ENCODE measurements around the gene KIF5C.

Gene KIF5C

GRCh38 chr2:148990968-148991367, 115.9 kb downstream of the KIF5C start:
- TF ChIP-seq, protein P1, sequence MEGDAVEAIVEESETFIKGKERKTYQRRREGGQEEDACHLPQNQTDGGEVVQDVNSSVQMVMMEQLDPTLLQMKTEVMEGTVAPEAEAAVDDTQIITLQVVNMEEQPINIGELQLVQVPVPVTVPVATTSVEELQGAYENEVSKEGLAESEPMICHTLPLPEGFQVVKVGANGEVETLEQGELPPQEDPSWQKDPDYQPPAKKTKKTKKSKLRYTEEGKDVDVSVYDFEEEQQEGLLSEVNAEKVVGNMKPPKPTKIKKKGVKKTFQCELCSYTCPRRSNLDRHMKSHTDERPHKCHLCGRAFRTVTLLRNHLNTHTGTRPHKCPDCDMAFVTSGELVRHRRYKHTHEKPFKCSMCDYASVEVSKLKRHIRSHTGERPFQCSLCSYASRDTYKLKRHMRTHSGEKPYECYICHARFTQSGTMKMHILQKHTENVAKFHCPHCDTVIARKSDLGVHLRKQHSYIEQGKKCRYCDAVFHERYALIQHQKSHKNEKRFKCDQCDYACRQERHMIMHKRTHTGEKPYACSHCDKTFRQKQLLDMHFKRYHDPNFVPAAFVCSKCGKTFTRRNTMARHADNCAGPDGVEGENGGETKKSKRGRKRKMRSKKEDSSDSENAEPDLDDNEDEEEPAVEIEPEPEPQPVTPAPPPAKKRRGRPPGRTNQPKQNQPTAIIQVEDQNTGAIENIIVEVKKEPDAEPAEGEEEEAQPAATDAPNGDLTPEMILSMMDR (IDR thresholded peaks at IDR 0.05; ENCODE audit: poor library complexity, severe bottlenecking), result no peak
- H3K4me3 ChIP-seq (ENCODE audit: severe bottlenecking), result no peak overlapping the region
- ATAC-seq (ENCODE audit: low read depth) (no peak), DNase-seq (ENCODE audit: low spot score) (no peak)
- no peaks in the 10 kb centered on the region for H3K36me3 ChIP-seq (ENCODE audit: low read depth)
- no peaks in the 10 kb centered on the region for H3K27me3 ChIP-seq (ENCODE audit: insufficient read depth, poor library complexity, severe bottlenecking)
- H3K27ac ChIP-seq (ENCODE audit: poor library complexity, severe bottlenecking), result no peak overlapping the region
- no peaks in the 10 kb centered on the region for H3K4me1 ChIP-seq (ENCODE audit: insufficient read depth, poor library complexity, severe bottlenecking)
- H3K9me3 ChIP-seq (ENCODE audit: severe bottlenecking), result no peaks in the 10 kb centered on the region

DNA sequence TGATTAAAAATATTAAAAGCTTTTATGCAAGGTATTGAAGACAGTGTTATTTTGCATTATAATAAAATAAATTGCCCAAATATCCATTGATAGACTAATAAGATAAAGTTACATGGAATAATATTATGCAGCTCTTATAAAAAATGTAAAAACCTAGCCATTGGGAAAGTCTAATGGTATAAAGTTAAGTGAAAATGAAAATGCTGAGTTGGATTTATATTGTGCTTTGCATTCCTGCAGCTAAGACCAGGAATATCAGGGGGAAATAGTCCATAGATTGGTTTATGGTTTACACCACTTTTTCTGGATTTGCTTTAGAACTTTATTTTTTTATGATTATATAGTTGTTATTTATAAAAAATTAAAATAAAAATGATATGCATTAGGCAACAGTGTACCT, 117.4 kb downstream of the KIF5C start:
- ATAC-seq (ENCODE audit: low read depth), result no peak
- Histone ChIP-seq H3K36me3 (ENCODE audit: low read depth) (no peaks in the 10 kb centered on the region), H3K4me3 (ENCODE audit: severe bottlenecking) (no peak overlapping the region), H3K9me3 (ENCODE audit: severe bottlenecking) (no peaks in the 10 kb centered on the region), H3K27me3 (ENCODE audit: insufficient read depth, poor library complexity, severe bottlenecking) (no peaks in the 10 kb centered on the region), H3K27ac (ENCODE audit: poor library complexity, severe bottlenecking) (no peak overlapping the region), H3K4me1 (ENCODE audit: insufficient read depth, poor library complexity, severe bottlenecking) (no peaks in the 10 kb centered on the region)
- no peak for DNase-seq (ENCODE audit: low spot score)
- TF ChIP-seq, protein P1 (IDR thresholded peaks at IDR 0.05; ENCODE audit: poor library complexity, severe bottlenecking), result no peak

GRCh38 chr2:148993351-148993750, 118.3 kb downstream of the KIF5C start:
- ATAC-seq (ENCODE audit: low read depth), result no peak
- H3K27ac ChIP-seq (ENCODE audit: poor library complexity, severe bottlenecking), result no peak overlapping the region
- H3K4me1 ChIP-seq (ENCODE audit: insufficient read depth, poor library complexity, severe bottlenecking), result no peaks in the 10 kb centered on the region
- no peaks in the 10 kb centered on the region for H3K27me3 ChIP-seq (ENCODE audit: insufficient read depth, poor library complexity, severe bottlenecking)
- H3K36me3 ChIP-seq (ENCODE audit: low read depth), result no peaks in the 10 kb centered on the region
- no peaks in the 10 kb centered on the region for H3K9me3 ChIP-seq (ENCODE audit: severe bottlenecking)
- no peak overlapping the region for H3K4me3 ChIP-seq (ENCODE audit: severe bottlenecking)
- TF ChIP-seq, protein P1 (IDR thresholded peaks at IDR 0.05; ENCODE audit: poor library complexity, severe bottlenecking), result no peak
- DNase-seq (ENCODE audit: low spot score), result no peak

- H3K36me3 ChIP-seq (ENCODE audit: low read depth), result no peaks in the 10 kb centered on the region
- H3K4me1 ChIP-seq (ENCODE audit: insufficient read depth, poor library complexity, severe bottlenecking), result no peaks in the 10 kb centered on the region
- TF ChIP-seq, protein P1 (IDR thresholded peaks at IDR 0.05; ENCODE audit: poor library complexity, severe bottlenecking), result no peak
- DNase-seq (ENCODE audit: low spot score) (no peak), ATAC-seq (ENCODE audit: low read depth) (0 out of 3 replicates have a peak, but pooled peaks have one; percentile 35)
- H3K27me3 ChIP-seq (ENCODE audit: insufficient read depth, poor library complexity, severe bottlenecking), result no peaks in the 10 kb centered on the region
- H3K27ac ChIP-seq (ENCODE audit: poor library complexity, severe bottlenecking), result no peak overlapping the region
- no peaks in the 10 kb centered on the region for H3K9me3 ChIP-seq (ENCODE audit: severe bottlenecking)
- no peak overlapping the region for H3K4me3 ChIP-seq (ENCODE audit: severe bottlenecking)
Measured at GRCh38 chr2:148994341-148994740, 119.3 kb downstream of the KIF5C start.

DNA sequence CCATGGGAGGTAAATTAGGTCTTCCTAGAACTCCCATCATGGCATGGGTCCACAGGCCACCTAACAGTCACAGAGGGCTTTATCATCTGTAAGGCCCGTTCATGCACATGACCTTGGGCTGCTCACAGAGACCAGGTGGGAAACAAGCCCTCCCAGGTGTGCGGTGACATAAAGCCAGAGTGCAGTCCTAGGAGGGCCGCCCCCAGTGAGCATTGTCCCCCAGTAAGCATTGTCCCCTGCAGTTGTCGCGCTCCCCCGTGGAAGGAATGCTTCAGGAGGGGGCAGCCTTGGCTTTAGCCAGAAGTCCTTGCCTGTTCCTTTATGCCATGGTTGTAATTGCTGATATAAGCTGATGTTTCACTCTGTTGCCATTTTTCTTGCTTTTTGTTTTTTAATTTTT, 121.8 kb downstream of the KIF5C start:
- H3K27ac ChIP-seq (ENCODE audit: poor library complexity, severe bottlenecking), result no peak overlapping the region
- H3K9me3 ChIP-seq (ENCODE audit: severe bottlenecking), result no peaks in the 10 kb centered on the region
- H3K36me3 ChIP-seq (ENCODE audit: low read depth), result no peaks in the 10 kb centered on the region
- H3K4me1 ChIP-seq (ENCODE audit: insufficient read depth, poor library complexity, severe bottlenecking), result no peaks in the 10 kb centered on the region
- ATAC-seq (ENCODE audit: low read depth) (no peak), DNase-seq (ENCODE audit: low spot score) (no peak)
- no peak overlapping the region for H3K4me3 ChIP-seq (ENCODE audit: severe bottlenecking)
- H3K27me3 ChIP-seq (ENCODE audit: insufficient read depth, poor library complexity, severe bottlenecking), result no peaks in the 10 kb centered on the region
- TF ChIP-seq, protein P1 (IDR thresholded peaks at IDR 0.05; ENCODE audit: poor library complexity, severe bottlenecking), result no peak

All from RWPE2 (cell line).